Stimulated activated naive CD8-positive, alpha-beta T cell treated with anti-CD3 and anti-CD28 coated beads, Interleukin-15, amount 100 ng/mL, for 72 hours (primary cell): ENCODE measurements around the gene ZBTB43.
A peak's percentile ranks its signal among the peaks of the same experiment; 100 is the strongest.
"Not testable (repeated sequence)": the region's sequence is repeated elsewhere in the genome, so short reads cannot be mapped to it uniquely, and the experiment has no call there.

ENCODE experiments used
- ATAC-seq: fragments of 150-1000 bp; cut with Tn5 transposase; 2 replicates; pipeline ENCODE4 v1.10.0; 2021; ENCODE audit warnings: mild to moderate bottlenecking, moderate library complexity
- DNase-seq, 2 donors: peaks; one replicate each; pipeline ENCODE4 v3.0.0; 2021 to 2022
- H3K27ac Mint-ChIP-seq, 2 donors: one replicate each; pipeline ENCODE4 v1.8.0; 2022; ENCODE audit warnings: mild to moderate bottlenecking in 2 of 2, mixed read lengths in 2 of 2, moderate library complexity in 2 of 2
- H3K27me3 Mint-ChIP-seq: one replicate; pipeline ENCODE4 v1.8.0; 2022; ENCODE audit warnings: mixed read lengths
- H3K4me1 Mint-ChIP-seq: one replicate; pipeline ENCODE4 v1.8.0; 2022; ENCODE audit warnings: mild to moderate bottlenecking, mixed read lengths
- H3K4me3 Mint-ChIP-seq, 2 donors: one replicate each; pipeline ENCODE4 v1.8.0; 2022; ENCODE audit warnings: mild to moderate bottlenecking in 2 of 2, mixed read lengths in 2 of 2, moderate library complexity in 1 of 2
- H3K9me3 Mint-ChIP-seq, 2 donors: one replicate each; pipeline ENCODE4 v1.8.0; 2022; ENCODE audit warnings: mixed read lengths in 2 of 2

ZBTB43 gene

GRCh38 chr9:126783949-126784348, 20.9 kb upstream of the ZBTB43 start:
- H3K4me1 Mint-ChIP-seq: peaks cover 6% of the 10 kb centered on the region
- no peaks in the 10 kb centered on the region for H3K9me3 Mint-ChIP-seq
- H3K4me3 Mint-ChIP-seq: no peak overlapping the region
- no peak for ATAC-seq
- peaks cover 54% of the 10 kb centered on the region for H3K27me3 Mint-ChIP-seq
- no peak overlapping the region for H3K27ac Mint-ChIP-seq
- DNase-seq: no peak

- Mint-ChIP-seq H3K4me1 (peaks cover 6% of the 10 kb centered on the region), H3K9me3 (no peaks in the 10 kb centered on the region), H3K27me3 (peaks cover 57% of the 10 kb centered on the region), H3K27ac (no peak overlapping the region), H3K4me3 (no peak overlapping the region)
- ATAC-seq: no peak
- DNase-seq: no peak
These were observed 20.4 kb upstream of the ZBTB43 start for GRCh38 chr9:126784401-126784800.

GRCh38 chr9:126784841-126785240, 20.0 kb upstream of the ZBTB43 start:
- H3K27ac Mint-ChIP-seq, H3K4me1 Mint-ChIP-seq, DNase-seq, ATAC-seq, H3K4me3 Mint-ChIP-seq, H3K9me3 Mint-ChIP-seq: not testable (repeated sequence)
- peaks cover 57% of the 10 kb centered on the region for H3K27me3 Mint-ChIP-seq

- DNase-seq (no peak), ATAC-seq (no peak)
- Mint-ChIP-seq H3K9me3 (no peaks in the 10 kb centered on the region), H3K27ac (no peak overlapping the region), H3K27me3 (peaks cover 61% of the 10 kb centered on the region), H3K4me1 (no peaks in the 10 kb centered on the region), H3K4me3 (no peak overlapping the region)
These were observed 16.8 kb upstream of the ZBTB43 start for GRCh38 chr9:126788046-126788445.

GRCh38 chr9:126788634-126789349, 16.0 kb upstream of the ZBTB43 start:
- Mint-ChIP-seq H3K27ac (no peak overlapping the region), H3K4me3 (no peak overlapping the region), H3K4me1 (no peaks in the 10 kb centered on the region), H3K27me3 (peaks cover 67% of the 10 kb centered on the region), H3K9me3 (no peaks in the 10 kb centered on the region)
- no peak for DNase-seq
- ATAC-seq: no peak

GRCh38 chr9:126790561-126790960, 14.3 kb upstream of the ZBTB43 start:
- no peaks in the 10 kb centered on the region for H3K9me3 Mint-ChIP-seq
- no peak overlapping the region for H3K27ac Mint-ChIP-seq
- H3K27me3 Mint-ChIP-seq: peaks cover 57% of the 10 kb centered on the region
- ATAC-seq (no peak), DNase-seq (no peak)
- no peak overlapping the region for H3K4me3 Mint-ChIP-seq
- no peaks in the 10 kb centered on the region for H3K4me1 Mint-ChIP-seq

GRCh38 chr9:126791406-126792230, 13.2 kb upstream of the ZBTB43 start:
- Mint-ChIP-seq H3K9me3 (no peaks in the 10 kb centered on the region), H3K4me3 (no peak overlapping the region), H3K27me3 (peaks cover 51% of the 10 kb centered on the region), H3K4me1 (no peaks in the 10 kb centered on the region), H3K27ac (peak overlapping the region in 1 of 2 donors; percentile 75)
- no peak for DNase-seq
- ATAC-seq: no peak

GRCh38 chr9:126793686-126794417, 11.0 kb upstream of the ZBTB43 start:
- Mint-ChIP-seq H3K27me3 (peaks cover 30% of the 10 kb centered on the region), H3K27ac (no peak overlapping the region), H3K9me3 (no peaks in the 10 kb centered on the region), H3K4me1 (no peaks in the 10 kb centered on the region), H3K4me3 (no peak overlapping the region)
- no peak for DNase-seq
- no peak for ATAC-seq

GRCh38 chr9:126794441-126794840, 10.4 kb upstream of the ZBTB43 start:
- no peak overlapping the region for H3K4me3 Mint-ChIP-seq
- DNase-seq (no peak), ATAC-seq (no peak)

GRCh38 chr9:126796758-126797157, 8.1 kb upstream of the ZBTB43 start:
- peaks cover 13% of the 10 kb centered on the region for H3K27me3 Mint-ChIP-seq
- H3K4me1 Mint-ChIP-seq: no peaks in the 10 kb centered on the region
- ATAC-seq (no peak), DNase-seq (no peak)
- no peaks in the 10 kb centered on the region for H3K9me3 Mint-ChIP-seq
- no peak overlapping the region for H3K4me3 Mint-ChIP-seq
- no peak overlapping the region for H3K27ac Mint-ChIP-seq

More at GRCh38 chr9:126794441-126794840, 10.4 kb upstream of the ZBTB43 start:
- Mint-ChIP-seq H3K4me1 (no peaks in the 10 kb centered on the region), H3K27me3 (peaks cover 25% of the 10 kb centered on the region), H3K9me3 (no peaks in the 10 kb centered on the region), H3K27ac (no peak overlapping the region)

- ATAC-seq: no peak
- DNase-seq: no peak
- H3K27ac Mint-ChIP-seq: peak overlapping the region in 1 of 2 donors; percentile 41
These were observed 6.9 kb upstream of the ZBTB43 start for GRCh38 chr9:126797903-126798302.

GRCh38 chr9:126799034-126799433, 5.8 kb upstream of the ZBTB43 start:
- H3K4me3 Mint-ChIP-seq: no peak overlapping the region
- H3K9me3 Mint-ChIP-seq: peaks cover 3% of the 10 kb centered on the region in 2 donors
- ATAC-seq (no peak), DNase-seq (no peak)
- H3K27ac Mint-ChIP-seq: no peak overlapping the region
- H3K27me3 Mint-ChIP-seq: no peaks in the 10 kb centered on the region
- peaks cover 3% of the 10 kb centered on the region for H3K4me1 Mint-ChIP-seq

More at GRCh38 chr9:126797903-126798302, 6.9 kb upstream of the ZBTB43 start:
- H3K4me3 Mint-ChIP-seq: no peak overlapping the region
- no peaks in the 10 kb centered on the region for H3K9me3 Mint-ChIP-seq
- H3K27me3 Mint-ChIP-seq: peaks cover 7% of the 10 kb centered on the region
- H3K4me1 Mint-ChIP-seq: no peaks in the 10 kb centered on the region

- no peak overlapping the region for H3K4me3 Mint-ChIP-seq
- ATAC-seq: no peak
- no peak overlapping the region for H3K27ac Mint-ChIP-seq
- no peak for DNase-seq
- peaks cover 31% of the 10 kb centered on the region for H3K4me1 Mint-ChIP-seq
- H3K9me3 Mint-ChIP-seq: peaks cover 5 to 8% of the 10 kb centered on the region in 2 donors
- no peaks in the 10 kb centered on the region for H3K27me3 Mint-ChIP-seq
These were observed 2.4 kb upstream of the ZBTB43 start for GRCh38 chr9:126802318-126803059.

GRCh38 chr9:126804198-126804695, 593 bp upstream of the ZBTB43 start:
- DNase-seq (no peak), ATAC-seq (peak; percentile 4)
- no peaks in the 10 kb centered on the region for H3K27me3 Mint-ChIP-seq
- H3K4me3 Mint-ChIP-seq: peak overlapping the region; percentile 84 to 85
- H3K27ac Mint-ChIP-seq: peak overlapping the region; percentile 82 to 94
- peaks cover 5 to 8% of the 10 kb centered on the region in 2 donors for H3K9me3 Mint-ChIP-seq
- H3K4me1 Mint-ChIP-seq: peaks cover 40% of the 10 kb centered on the region
